Colonic mucosa (tissue), 4 donors: Measurements from ENCODE around the gene HOXB6. TPM values are rescaled to one million over a fixed set of nuclear protein-coding genes. Genes with fewer than 3 reads are reported as not detected.

Experiments used
- DNase-seq: peaks from one replicate; pipeline ENCODE4 v3.0.0-alpha.2; 2020
- H3K27ac ChIP-seq: fragments of 200-600 bp; one replicate; pipeline ENCODE4 v1.8.0; 2021
- H3K27me3 ChIP-seq: fragments of 200-600 bp; one replicate; pipeline ENCODE4 v1.8.0; 2021
- H3K36me3 ChIP-seq: fragments of 200-600 bp; one replicate; pipeline ENCODE4 v1.8.0; 2021
- H3K4me1 ChIP-seq: fragments of 200-600 bp; one replicate; pipeline ENCODE4 v1.8.0; 2021; ENCODE audit warnings: mild to moderate bottlenecking
- H3K4me3 ChIP-seq: fragments of 200-600 bp; one replicate; pipeline ENCODE4 v1.8.0; 2021
- H3K9ac ChIP-seq, 2 donors: one replicate each; pipeline ENCODE4 v1.7.0; 2013; ENCODE audit warnings: control low read depth in 2 of 2, low read depth in 2 of 2, low read length in 2 of 2
- H3K9me3 ChIP-seq: fragments of 200-600 bp; one replicate; pipeline ENCODE4 v1.8.0; 2021
- CTCF ChIP-seq: fragments of 200-600 bp; IDR thresholded peaks from one replicate; pipeline ENCODE4 v1.8.0; 2022; ENCODE audit warnings: antibody characterized with exemption, mild to moderate bottlenecking
- intact Hi-C: fragments of 100-400 bp; cut with DNase I; formaldehyde crosslinking; loops from one replicate; pipeline ENCODE4 v1.14.1; 2022
- total RNA-seq, 2 donors: library from RNA; stranded (reverse); fragmentation: NEBNext Ultra II Directional in 1 of 2; extraction: Animal tissue kit (Norgen Biotek cat#: 25700) in 1 of 2; gene quantifications; one replicate each; pipeline ENCODE4 v1.2.1, GENCODE V29; 2021
- donor health status: healthy.
- donor health status: DM: no; HTN: no; CAD: no.
- donor health status: DM: no; HTN: no; CAD: no.

Gene HOXB6
- total RNA-seq, 2 donors from 2014 or later: 30.0 to 71.0 TPM

DNA sequence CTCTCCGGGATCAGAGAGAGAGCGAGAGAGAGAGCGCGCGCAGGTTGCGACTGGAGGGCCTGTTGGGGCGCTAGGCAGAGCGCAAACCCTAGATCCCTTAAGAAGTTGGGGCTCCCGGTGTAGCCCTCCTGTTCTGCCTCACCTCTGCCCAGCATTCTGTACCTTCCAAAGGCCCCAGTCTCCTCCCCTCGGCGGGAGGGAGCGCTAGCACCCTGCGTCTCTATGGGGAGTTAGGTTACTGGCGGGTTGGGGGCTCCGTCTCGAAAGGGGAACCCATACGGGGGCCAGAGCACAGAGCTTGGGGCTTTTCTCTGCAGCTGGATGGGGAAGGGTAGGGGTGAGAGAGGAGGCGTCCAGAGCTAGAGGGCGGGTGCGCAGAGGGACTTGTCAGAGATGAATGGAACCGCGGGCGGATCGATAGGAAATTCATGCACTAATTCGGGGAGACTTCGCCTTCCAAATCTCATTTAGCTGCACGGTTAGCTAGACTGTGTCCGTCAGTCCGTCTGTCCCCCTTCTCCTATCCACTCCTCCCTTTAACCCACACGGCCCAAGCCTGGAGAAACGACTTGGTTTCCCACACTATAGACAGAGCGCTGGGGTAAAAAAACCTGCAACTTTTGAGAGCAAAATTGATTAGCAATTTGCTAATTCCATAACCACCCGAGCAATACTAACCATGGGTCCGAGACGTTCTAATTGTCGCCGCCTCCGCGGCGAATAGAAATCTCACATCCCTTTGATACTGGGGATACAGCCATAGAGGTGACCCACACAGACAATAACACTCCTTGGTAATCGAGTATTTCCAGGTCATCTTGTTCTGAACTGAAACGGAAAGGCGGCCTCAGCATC, 25.9 kb downstream of the HOXB6 start:
- no peak for DNase-seq
- Histone ChIP-seq H3K27me3 (peaks cover 3% of the 10 kb centered on the region), H3K4me1 (peaks cover 22% of the 10 kb centered on the region), H3K4me3 (peak overlapping the region; percentile 35), H3K36me3 (no peaks in the 10 kb centered on the region), H3K9me3 (no peaks in the 10 kb centered on the region), H3K27ac (peak overlapping the region; percentile 70), H3K9ac (peak overlapping the region; percentile 71 to 81)
- no peak for TF ChIP-seq CTCF
- intact Hi-C loops: no loop called here

DNA sequence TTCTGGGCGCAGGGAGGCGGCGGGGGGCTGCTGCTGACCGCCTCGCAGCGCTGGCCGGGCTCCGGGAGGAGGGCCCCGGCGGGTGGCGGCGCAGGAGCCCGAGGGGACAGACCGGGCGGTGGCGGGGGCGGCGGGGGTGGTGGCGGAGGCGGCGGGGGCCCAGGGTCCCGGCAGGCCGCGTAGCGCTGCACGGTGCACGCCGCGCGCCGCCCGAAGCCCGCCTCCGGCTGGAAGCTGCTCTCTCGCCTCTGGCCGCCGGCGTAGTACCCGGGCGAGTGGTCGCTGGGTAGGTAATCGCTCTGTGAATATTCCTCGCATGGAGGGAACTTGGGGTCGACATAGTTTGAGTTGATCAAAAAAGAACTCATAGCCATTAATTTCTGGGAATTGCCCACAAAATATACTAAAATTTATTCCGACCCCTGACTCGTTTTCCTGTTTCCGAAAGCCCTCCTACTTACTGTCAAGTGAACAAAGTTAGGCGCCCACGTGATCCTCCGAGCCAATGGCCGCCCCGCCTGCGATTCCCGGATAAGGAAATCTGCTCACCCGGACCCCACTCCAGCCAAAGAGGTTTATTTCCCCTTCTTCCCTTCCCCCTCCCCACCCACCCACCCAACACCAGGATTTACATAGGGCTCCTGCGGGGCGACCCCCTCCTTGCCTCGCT, 26.7 kb downstream of the HOXB6 start, which contains the start of gene HOXB4:
HOXB4 (minus strand) TSS at position 405 of the 670 bp plus-strand sequence; CDS start at position 374, 31 bp downstream.
- H3K27ac ChIP-seq: peak within 1 kb of the TSS; percentile 70
- H3K36me3 ChIP-seq: no peaks in the 10 kb centered on the region
- intact Hi-C loops: no loop called here
- no peaks in the 10 kb centered on the region for H3K9me3 ChIP-seq
- peak within 1 kb of the TSS; percentile 35 for H3K4me3 ChIP-seq
- DNase-seq: peak; percentile 86
- TF ChIP-seq CTCF: no peak
- H3K4me1 ChIP-seq: peaks cover 22% of the 10 kb centered on the region
- peaks cover 3% of the 10 kb centered on the region for H3K27me3 ChIP-seq
- peak within 1 kb of the TSS; percentile 71 to 81 for H3K9ac ChIP-seq

DNA sequence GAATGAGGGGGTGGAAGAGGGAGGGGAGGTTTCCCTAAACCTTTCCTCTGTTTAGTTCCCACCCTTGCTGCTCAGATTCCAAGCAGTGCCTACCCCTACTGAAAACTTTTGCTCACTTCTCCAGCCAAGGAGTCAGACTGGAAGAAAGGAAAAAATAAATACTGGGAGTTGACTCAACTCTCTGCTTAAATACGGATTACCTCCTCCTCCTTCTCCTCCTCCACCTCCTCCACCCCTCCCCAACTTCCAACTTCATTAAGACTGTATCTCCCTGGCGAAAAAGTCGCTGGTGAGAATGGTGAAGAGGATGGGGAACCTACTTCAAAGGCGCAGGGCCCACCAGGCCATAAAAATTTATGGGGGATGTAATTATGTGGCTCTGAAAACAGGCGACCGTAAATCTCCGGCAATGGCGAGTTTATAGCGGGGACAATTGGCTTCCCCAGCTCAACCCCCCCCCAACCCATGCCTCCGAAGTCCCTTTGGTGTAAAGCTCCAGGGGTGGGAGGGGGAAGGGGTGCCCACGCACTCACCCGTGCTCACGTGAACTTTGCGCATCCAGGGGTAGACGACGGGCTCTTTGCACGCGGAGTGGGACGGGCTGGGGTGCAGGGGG, 27.3 kb downstream of the HOXB6 start:
- Histone ChIP-seq H3K36me3 (no peaks in the 10 kb centered on the region), H3K27me3 (peaks cover 3% of the 10 kb centered on the region), H3K4me1 (peaks cover 22% of the 10 kb centered on the region), H3K27ac (peak overlapping the region; percentile 70), H3K9ac (peak overlapping the region; percentile 66 to 76), H3K4me3 (peak overlapping the region; percentile 35), H3K9me3 (no peaks in the 10 kb centered on the region)
- no peak for TF ChIP-seq CTCF
- intact Hi-C loops: no loop called here
- peak; percentile 63 for DNase-seq

DNA sequence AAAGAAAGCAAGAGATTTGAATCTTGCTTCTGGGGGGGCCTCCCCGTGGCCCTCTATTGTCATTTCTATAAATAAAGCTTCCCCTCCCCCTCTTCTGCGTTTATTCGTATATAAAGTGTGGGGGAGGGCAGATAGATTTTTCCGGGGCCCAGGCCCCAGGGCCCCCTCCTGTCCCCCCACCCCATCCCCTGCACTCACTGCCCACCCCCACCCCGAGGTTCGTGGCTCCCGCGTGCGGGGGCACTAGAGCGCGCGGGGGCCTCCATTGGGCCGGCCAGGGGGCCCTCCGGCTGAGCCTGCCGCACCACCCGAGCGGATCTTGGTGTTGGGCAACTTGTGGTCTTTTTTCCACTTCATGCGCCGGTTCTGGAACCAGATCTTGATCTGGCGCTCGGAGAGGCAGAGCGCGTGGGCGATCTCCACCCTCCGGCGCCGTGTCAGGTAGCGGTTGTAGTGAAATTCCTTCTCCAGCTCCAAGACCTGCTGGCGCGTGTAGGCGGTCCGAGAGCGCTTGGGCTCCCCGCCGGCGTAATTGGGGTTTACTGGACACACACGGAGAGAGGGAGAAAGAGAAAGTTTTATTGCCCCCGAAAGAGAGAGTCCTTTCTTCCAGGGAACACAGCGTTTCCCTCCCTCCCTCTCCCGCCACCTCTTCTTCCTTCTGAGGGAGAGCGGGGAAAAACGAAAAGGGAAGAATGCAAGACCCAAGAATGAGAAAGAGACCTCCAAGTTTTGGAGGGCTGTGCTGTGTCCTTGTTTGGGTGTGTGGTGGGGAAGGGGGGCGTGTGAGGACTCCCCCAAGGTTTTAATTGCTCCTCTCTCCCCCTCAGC, 28.1 kb downstream of the HOXB6 start:
- H3K27ac ChIP-seq: peak overlapping the region; percentile 70
- peaks cover 22% of the 10 kb centered on the region for H3K4me1 ChIP-seq
- H3K4me3 ChIP-seq: peak overlapping the region; percentile 35
- no peaks in the 10 kb centered on the region for H3K9me3 ChIP-seq
- TF ChIP-seq CTCF: no peak
- DNase-seq: no peak
- peak overlapping the region; percentile 66 to 76 for H3K9ac ChIP-seq
- no peaks in the 10 kb centered on the region for H3K27me3 ChIP-seq
- intact Hi-C loops: no loop called here
- no peaks in the 10 kb centered on the region for H3K36me3 ChIP-seq
